Measurements from ENCODE around the gene RAB8A. TPM values are rescaled to one million over a fixed set of nuclear protein-coding genes. Genes with fewer than 3 reads are reported as not detected.
"Not testable (repeated sequence)": the region's sequence is repeated elsewhere in the genome, so short reads cannot be mapped to it uniquely, and the experiment has no call there.

RAB8A gene
- total RNA-seq, 2 experiments from 2014 or later, result 167 to 175 TPM

- POLR2A ChIA-PET, result interaction anchor here (0.6 kb wide), 1 partner anchor 29 kb away, joined by 3 read pairs; no protein-coding TSS in a partner anchor
- not testable (repeated sequence) for H3K27me3 Mint-ChIP-seq, H3K9me3 Mint-ChIP-seq
- Mint-ChIP-seq H3K4me3 (peak overlapping the region; percentile 43), H3K4me1 (peaks cover 55% of the 10 kb centered on the region), H3K36me3 (ENCODE audit: low read depth) (peaks cover 58% of the 10 kb centered on the region), H3K27ac (peak overlapping the region; percentile 90)
- CTCF ChIA-PET, result interaction anchor here (1.4 to 2.2 kb wide), 4 partner anchors 8 to 33 kb away, joined by 3 to 9 read pairs (median 6); no protein-coding TSS in a partner anchor
- DNase-seq, result peak; percentile 69
Observed at GRCh38 chr19:16119075-16119857, 7.6 kb downstream of the RAB8A start.

GRCh38 chr19:16121141-16121540 lies 9.5 kb downstream of the RAB8A start:
- Mint-ChIP-seq H3K27me3 (no peaks in the 10 kb centered on the region), H3K27ac (no peak overlapping the region), H3K4me1 (peaks cover 40% of the 10 kb centered on the region), H3K4me3 (no peak overlapping the region), H3K36me3 (ENCODE audit: low read depth) (peaks cover 62% of the 10 kb centered on the region), H3K9me3 (no peaks in the 10 kb centered on the region)
- ChIA-PET POLR2A (no interaction called here), CTCF (interaction anchor here (1.4 to 2.2 kb wide), 3 partner anchors 10 to 50 kb away, joined by 3 to 9 read pairs (median 8); no protein-coding TSS in a partner anchor)
- DNase-seq, result no peak

DNA sequence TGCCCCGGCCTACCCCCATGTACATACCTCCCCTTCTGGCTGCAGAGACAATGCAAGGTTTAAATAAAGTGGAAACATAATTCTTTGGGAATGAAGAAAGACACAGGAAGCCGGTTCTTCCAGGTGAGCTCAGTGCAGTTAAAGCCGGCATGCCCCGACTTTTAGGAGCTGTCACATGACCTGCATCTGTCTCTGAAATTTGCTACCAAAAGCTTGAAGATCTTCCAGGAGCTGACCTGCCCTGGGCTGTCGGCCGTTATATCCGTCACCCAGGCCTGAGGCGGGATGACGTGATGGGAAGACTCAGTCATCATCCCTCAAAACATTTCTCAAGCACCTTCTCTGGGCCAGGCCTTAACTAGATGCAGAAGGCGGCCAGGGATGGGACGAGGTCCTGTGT lies 10.3 kb downstream of the RAB8A start:
- Mint-ChIP-seq H3K4me1 (peaks cover 34% of the 10 kb centered on the region), H3K27ac (no peak overlapping the region), H3K9me3 (no peaks in the 10 kb centered on the region), H3K4me3 (no peak overlapping the region), H3K36me3 (ENCODE audit: low read depth) (peaks cover 61% of the 10 kb centered on the region), H3K27me3 (no peaks in the 10 kb centered on the region)
- ChIA-PET POLR2A (no interaction called here), CTCF (interaction anchor here (1.0 to 2.4 kb wide), 6 partner anchors 9 to 80 kb away, joined by 3 to 7 read pairs (median 4); partner anchors contain the start of gene HSH2D)
- DNase-seq, result no peak

DNA sequence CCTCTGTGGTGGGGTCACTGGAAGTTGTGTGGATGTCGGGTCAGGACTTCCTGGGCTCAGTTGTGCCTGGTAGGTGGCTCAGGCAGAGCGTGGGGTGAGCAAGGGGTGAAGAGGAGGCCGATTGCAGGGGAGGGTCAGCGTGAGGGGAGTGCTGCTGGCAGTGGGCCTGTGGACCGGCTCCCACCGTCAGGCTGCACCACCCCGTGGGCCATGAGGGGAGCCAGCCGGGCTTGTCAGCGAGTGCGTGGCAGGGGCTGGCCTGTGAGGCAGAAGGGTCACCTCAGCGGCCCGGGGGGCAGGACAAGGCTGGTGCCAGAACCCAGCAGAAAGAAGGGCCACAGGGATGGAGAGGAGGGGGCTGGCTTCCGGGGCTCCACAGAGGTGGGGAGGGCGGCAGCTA lies 13.3 kb downstream of the RAB8A start:
- Mint-ChIP-seq H3K27ac (peak overlapping the region; percentile 46), H3K9me3 (no peaks in the 10 kb centered on the region), H3K4me3 (no peak overlapping the region), H3K36me3 (ENCODE audit: low read depth) (peaks cover 56% of the 10 kb centered on the region), H3K27me3 (no peaks in the 10 kb centered on the region), H3K4me1 (peaks cover 5% of the 10 kb centered on the region)
- ChIA-PET CTCF (no interaction called here), POLR2A (no interaction called here)
- DNase-seq, result no peak

- H3K36me3 Mint-ChIP-seq (ENCODE audit: low read depth), result peaks cover 60% of the 10 kb centered on the region
Observed at GRCh38 chr19:16125737-16126495, 14.2 kb downstream of the RAB8A start.

GRCh38 chr19:16127080-16127479 lies 15.4 kb downstream of the RAB8A start:
- Mint-ChIP-seq H3K4me3 (no peak overlapping the region), H3K4me1 (no peaks in the 10 kb centered on the region), H3K27ac (no peak overlapping the region), H3K27me3 (no peaks in the 10 kb centered on the region), H3K9me3 (peaks cover 8% of the 10 kb centered on the region), H3K36me3 (ENCODE audit: low read depth) (peaks cover 64% of the 10 kb centered on the region)
- ChIA-PET POLR2A (no interaction called here), CTCF (interaction anchor here (2.3 kb wide), 1 partner anchor 14 kb away, joined by 5 read pairs; no protein-coding TSS in a partner anchor)
- no peak for DNase-seq

More at GRCh38 chr19:16125737-16126495, 14.2 kb downstream of the RAB8A start:
- H3K9me3 Mint-ChIP-seq, result no peaks in the 10 kb centered on the region
- ChIA-PET CTCF (interaction anchor here (0.9 to 1.3 kb wide), 2 partner anchors 15 to 23 kb away, joined by 3 to 8 read pairs; no protein-coding TSS in a partner anchor), POLR2A (no interaction called here)
- no peak overlapping the region for H3K4me3 Mint-ChIP-seq
- H3K27me3 Mint-ChIP-seq, result no peaks in the 10 kb centered on the region
- no peaks in the 10 kb centered on the region for H3K4me1 Mint-ChIP-seq
- H3K27ac Mint-ChIP-seq, result no peak overlapping the region
- DNase-seq, result no peak

DNA sequence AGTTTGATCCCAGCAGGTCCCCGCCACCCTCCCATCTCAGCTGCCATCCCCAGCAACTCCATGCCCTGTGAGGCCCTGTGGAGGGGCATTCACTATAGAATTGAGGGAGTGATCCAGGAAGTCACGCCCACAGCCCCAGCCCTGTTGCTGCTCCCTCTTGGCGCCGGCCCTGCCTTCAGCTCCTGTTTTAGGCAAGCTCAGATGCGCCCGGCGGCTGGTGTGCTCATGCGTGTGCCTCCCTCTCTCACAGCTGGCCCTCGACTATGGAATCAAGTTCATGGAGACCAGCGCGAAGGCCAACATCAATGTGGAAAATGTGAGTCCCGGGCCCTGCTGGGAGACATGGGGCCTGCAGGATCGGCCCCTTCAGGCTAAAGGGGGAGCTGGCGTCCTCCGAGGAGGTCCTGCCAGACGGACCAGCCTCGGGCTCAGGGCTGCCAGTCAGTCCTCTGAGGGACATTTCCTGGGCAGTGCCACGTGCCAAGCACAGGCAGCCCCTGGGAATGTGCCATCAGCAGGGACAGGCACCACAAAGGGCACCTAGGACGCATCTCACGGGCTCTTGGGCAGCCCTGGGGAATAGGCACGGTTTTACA lies 16.2 kb downstream of the RAB8A start:
- DNase-seq, result no peak
- CTCF ChIA-PET, result interaction anchor here (1.1 to 2.3 kb wide), 3 partner anchors 14 to 38 kb away, joined by 3 to 5 read pairs (median 3); no protein-coding TSS in a partner anchor
- H3K27me3 Mint-ChIP-seq, result no peaks in the 10 kb centered on the region
- H3K27ac Mint-ChIP-seq, result no peak overlapping the region
- POLR2A ChIA-PET, result no interaction called here
- peaks cover 8% of the 10 kb centered on the region for H3K9me3 Mint-ChIP-seq
- peaks cover 69% of the 10 kb centered on the region for H3K36me3 Mint-ChIP-seq (ENCODE audit: low read depth)
- H3K4me3 Mint-ChIP-seq, result no peak overlapping the region
- H3K4me1 Mint-ChIP-seq, result no peaks in the 10 kb centered on the region

GRCh38 chr19:16131648-16132047 lies 20.0 kb downstream of the RAB8A start:
- POLR2A ChIA-PET, result no interaction called here
- no peak overlapping the region for H3K4me3 Mint-ChIP-seq
- no peaks in the 10 kb centered on the region for H3K4me1 Mint-ChIP-seq
- H3K36me3 Mint-ChIP-seq (ENCODE audit: low read depth), result peaks cover 71% of the 10 kb centered on the region
- H3K27me3 Mint-ChIP-seq, result no peaks in the 10 kb centered on the region
- CTCF ChIA-PET, result no interaction called here
- no peak for DNase-seq
- no peak overlapping the region for H3K27ac Mint-ChIP-seq
- H3K9me3 Mint-ChIP-seq, result peaks cover 8% of the 10 kb centered on the region

- ChIA-PET CTCF (interaction anchor here (1.6 to 2.2 kb wide), 3 partner anchors 10 to 21 kb away, joined by 4 to 10 read pairs (median 8); partner anchors contain the start of gene HSH2D), POLR2A (no interaction called here)
- no peak for DNase-seq
- Mint-ChIP-seq H3K27me3 (no peaks in the 10 kb centered on the region), H3K36me3 (ENCODE audit: low read depth) (peaks cover 58% of the 10 kb centered on the region), H3K4me1 (peaks cover 2% of the 10 kb centered on the region), H3K4me3 (no peak overlapping the region), H3K27ac (no peak overlapping the region), H3K9me3 (peaks cover 8% of the 10 kb centered on the region)
Observed at GRCh38 chr19:16133818-16134217, 22.1 kb downstream of the RAB8A start.

- H3K36me3 Mint-ChIP-seq (ENCODE audit: low read depth), result peaks cover 52% of the 10 kb centered on the region
- no peaks in the 10 kb centered on the region for H3K27me3 Mint-ChIP-seq
- peak overlapping the region; percentile 70 for H3K27ac Mint-ChIP-seq
- no peak overlapping the region for H3K4me3 Mint-ChIP-seq
- H3K9me3 Mint-ChIP-seq, result peaks cover 8% of the 10 kb centered on the region
- ChIA-PET CTCF (interaction anchor here (1.6 to 2.2 kb wide), 2 partner anchors 15 to 22 kb away, joined by 4 to 8 read pairs; no protein-coding TSS in a partner anchor), POLR2A (no interaction called here)
- no peak for DNase-seq
- H3K4me1 Mint-ChIP-seq, result peaks cover 7% of the 10 kb centered on the region
Observed at GRCh38 chr19:16134510-16134909, 22.8 kb downstream of the RAB8A start.

- Mint-ChIP-seq H3K36me3 (ENCODE audit: low read depth) (peaks cover 43% of the 10 kb centered on the region), H3K27ac (no peak overlapping the region), H3K27me3 (no peaks in the 10 kb centered on the region), H3K4me3 (no peak overlapping the region), H3K4me1 (peaks cover 15% of the 10 kb centered on the region), H3K9me3 (peaks cover 8% of the 10 kb centered on the region)
- ChIA-PET POLR2A (no interaction called here), CTCF (no interaction called here)
- no peak for DNase-seq
Observed at GRCh38 chr19:16135430-16136127, 23.9 kb downstream of the RAB8A start.

Data from activated CD4-positive, alpha-beta T cell treated with anti-CD3 and anti-CD28 coated beads, Interleukin-2, amount 10 ng/mL, durations not matched to agents 7 days and 5 days (primary cell).